HL-60 (cell line): Measurements from ENCODE around the gene HOXC12.

Experiments used
- CTCF ChIP-seq: IDR thresholded peaks from one replicate; pipeline ENCODE4 v1.5.1; 2011; ENCODE audit warnings: low read length, control low read depth, inconsistent platforms; ENCODE audit not compliant: insufficient read depth
- GABPA ChIP-seq: IDR thresholded peaks from 2 replicates; pipeline ENCODE4 v1.6.1; 2012; ENCODE audit warnings: low read depth
- POLR2AphosphoS5 ChIP-seq: IDR thresholded peaks from 2 replicates; pipeline ENCODE4 v1.6.1; 2012; ENCODE audit warnings: low read depth
- REST ChIP-seq: IDR thresholded peaks from 2 replicates; pipeline ENCODE4 v1.6.1; 2012; ENCODE audit warnings: low read depth; ENCODE audit not compliant: insufficient replicate concordance

- TF ChIP-seq CTCF (no peak), REST (no peak), GABPA (no peak), POLR2AphosphoS5 (no peak)
Observed at GRCh38 chr12:54001283-54002187, 46.8 kb downstream of the HOXC12 start.
